ENCODE results near the gene RETREG1. TPM values are rescaled to one million over a fixed set of nuclear protein-coding genes. Genes with fewer than 3 reads are reported as not detected.
A peak's percentile ranks its signal among the peaks of the same experiment; 100 is the strongest.
"Not testable (repeated sequence)": the region's sequence is repeated elsewhere in the genome, so short reads cannot be mapped to it uniquely, and the experiment has no call there.

The RETREG1 gene
- total and polyA plus RNA-seq, 2 experiments from 2014 or later: 2.3 to 3.6 TPM

GRCh38 chr5:16648739-16649138 is 31.9 kb upstream of the RETREG1 start:
- not testable (repeated sequence) for H3K4me3 ChIP-seq; ATAC-seq; H3K4me1 ChIP-seq (ENCODE audit: insufficient read depth); H3K27ac ChIP-seq (ENCODE audit: low read depth); H3K4me1 Mint-ChIP-seq; H3K27ac Mint-ChIP-seq; H3K27me3 Mint-ChIP-seq (ENCODE audit: insufficient read depth, low read depth, poor library complexity); DNase-seq (ENCODE audit: low spot score); H3K9me2 ChIP-seq (ENCODE audit: insufficient read depth); H3K27me3 ChIP-seq (ENCODE audit: insufficient read depth); H4K20me1 ChIP-seq (replicated peaks; ENCODE audit: insufficient read depth); H2AFZ ChIP-seq; H3F3A ChIP-seq (replicated peaks; ENCODE audit: low read depth); H3K79me2 ChIP-seq (replicated peaks; ENCODE audit: insufficient read depth); H3K4me3 Mint-ChIP-seq; H3K4me2 ChIP-seq; H3K36me3 ChIP-seq (ENCODE audit: insufficient read depth)
- Mint-ChIP-seq H3K36me3 (ENCODE audit: low read depth) (peaks cover 14% of the 10 kb centered on the region), H3K9me3 (peaks cover 31% of the 10 kb centered on the region)

GRCh38 chr5:16644301-16644889 is 27.6 kb upstream of the RETREG1 start:
- Mint-ChIP-seq H3K36me3 (ENCODE audit: low read depth) (peaks cover 8% of the 10 kb centered on the region; the same call in 2 of the 3 replicates), H3K4me1 (no peaks in the 10 kb centered on the region), H3K9me3 (peaks cover 20% of the 10 kb centered on the region), H3K4me3 (no peak overlapping the region), H3K27ac (no peak overlapping the region), H3K27me3 (ENCODE audit: insufficient read depth, low read depth, poor library complexity) (no peaks in the 10 kb centered on the region)
- Histone ChIP-seq H3K4me2 (no peak overlapping the region), H4K20me1 (replicated peaks; ENCODE audit: insufficient read depth) (no peaks in the 10 kb centered on the region), H2AFZ (0 out of 2 replicates have a peak overlapping the region, but pooled peaks have one; percentile 32), H3F3A (replicated peaks; ENCODE audit: low read depth) (no peaks in the 10 kb centered on the region), H3K36me3 (ENCODE audit: insufficient read depth) (no peaks in the 10 kb centered on the region), H3K79me2 (replicated peaks; ENCODE audit: insufficient read depth) (no peaks in the 10 kb centered on the region), H3K4me1 (ENCODE audit: insufficient read depth) (no peaks in the 10 kb centered on the region), H3K27me3 (ENCODE audit: insufficient read depth) (no peaks in the 10 kb centered on the region), H3K27ac (ENCODE audit: low read depth) (no peak overlapping the region), H3K9me2 (ENCODE audit: insufficient read depth) (no peaks in the 10 kb centered on the region; the same call in 1 of the 2 replicates), H3K4me3 (no peak overlapping the region)
- no peak for DNase-seq (ENCODE audit: low spot score)
- ATAC-seq: no peak
- no peak for TF ChIP-seq EZH2phosphoT487 (IDR thresholded peaks at IDR 0.05; ENCODE audit: unreplicated experiment)
- no peak for TF ChIP-seq ETS1 (IDR thresholded peaks at IDR 0.05)
- TF ChIP-seq JUNB (IDR thresholded peaks at IDR 0.05; ENCODE audit: unreplicated experiment): no peak
- TF ChIP-seq STAT1 (IDR thresholded peaks at IDR 0.05; ENCODE audit: unreplicated experiment): no peak
- no peak for TF ChIP-seq CTCF (conservative IDR thresholded peaks at IDR 0.05; ENCODE audit: low read depth in 2 of 2)
- no peak for TF ChIP-seq REST (IDR thresholded peaks at IDR 0.05; ENCODE audit: unreplicated experiment)
- no peak for TF ChIP-seq ZNF114 (CRISPR knock-in tag; IDR thresholded peaks at IDR 0.05)
- TF ChIP-seq CREB1 (CRISPR knock-in tag; IDR thresholded peaks at IDR 0.05; ENCODE audit: low read depth): no peak
- TF ChIP-seq ZNF331 (CRISPR knock-in tag; IDR thresholded peaks at IDR 0.05; ENCODE audit: low read depth): no peak

Measured in GM23338 (cell line).